ENCODE results near the gene INTS6L.

DNA sequence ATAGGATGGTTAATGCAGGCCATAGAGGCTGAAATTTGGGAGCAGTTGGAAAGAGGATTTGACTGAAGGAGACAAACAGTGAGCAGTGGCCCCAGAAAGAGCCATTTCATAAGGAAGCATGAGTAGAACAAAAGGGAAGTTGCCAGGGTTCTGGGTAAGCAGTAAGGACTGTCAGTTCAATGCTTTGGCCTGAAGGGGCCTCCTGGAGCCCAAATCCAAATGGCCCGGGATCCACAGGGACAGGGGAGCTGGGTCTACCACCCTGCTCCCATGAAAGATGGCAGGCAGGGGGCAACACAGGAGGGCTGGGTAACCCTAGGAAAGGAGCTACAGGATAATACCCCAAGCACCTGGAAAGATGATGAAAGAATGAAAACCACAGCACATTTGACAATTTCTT, 4.1 kb upstream of the INTS6L start:
- TF ChIP-seq, protein P1, sequence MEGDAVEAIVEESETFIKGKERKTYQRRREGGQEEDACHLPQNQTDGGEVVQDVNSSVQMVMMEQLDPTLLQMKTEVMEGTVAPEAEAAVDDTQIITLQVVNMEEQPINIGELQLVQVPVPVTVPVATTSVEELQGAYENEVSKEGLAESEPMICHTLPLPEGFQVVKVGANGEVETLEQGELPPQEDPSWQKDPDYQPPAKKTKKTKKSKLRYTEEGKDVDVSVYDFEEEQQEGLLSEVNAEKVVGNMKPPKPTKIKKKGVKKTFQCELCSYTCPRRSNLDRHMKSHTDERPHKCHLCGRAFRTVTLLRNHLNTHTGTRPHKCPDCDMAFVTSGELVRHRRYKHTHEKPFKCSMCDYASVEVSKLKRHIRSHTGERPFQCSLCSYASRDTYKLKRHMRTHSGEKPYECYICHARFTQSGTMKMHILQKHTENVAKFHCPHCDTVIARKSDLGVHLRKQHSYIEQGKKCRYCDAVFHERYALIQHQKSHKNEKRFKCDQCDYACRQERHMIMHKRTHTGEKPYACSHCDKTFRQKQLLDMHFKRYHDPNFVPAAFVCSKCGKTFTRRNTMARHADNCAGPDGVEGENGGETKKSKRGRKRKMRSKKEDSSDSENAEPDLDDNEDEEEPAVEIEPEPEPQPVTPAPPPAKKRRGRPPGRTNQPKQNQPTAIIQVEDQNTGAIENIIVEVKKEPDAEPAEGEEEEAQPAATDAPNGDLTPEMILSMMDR (IDR thresholded peaks at IDR 0.05; ENCODE audit: low read depth, low read length) = peak; percentile 28
- TF ChIP-seq POLR2A (IDR thresholded peaks at IDR 0.05; ENCODE audit: extremely low read depth, insufficient read length) (no peak), MYC (IDR thresholded peaks at IDR 0.05; ENCODE audit: low read depth, low read length) (no peak)
- TF ChIP-seq, protein P2, sequence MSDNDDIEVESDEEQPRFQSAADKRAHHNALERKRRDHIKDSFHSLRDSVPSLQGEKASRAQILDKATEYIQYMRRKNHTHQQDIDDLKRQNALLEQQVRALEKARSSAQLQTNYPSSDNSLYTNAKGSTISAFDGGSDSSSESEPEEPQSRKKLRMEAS (IDR thresholded peaks at IDR 0.05; ENCODE audit: low read depth, low read length) = no peak

All from NB4 (cell line).